CD1c-positive myeloid dendritic cell (primary cell): Measurements from ENCODE around the gene CRB2.
A peak's percentile ranks its signal among the peaks of the same experiment; 100 is the strongest.

Experiments
- DNase-seq: peaks from one replicate; pipeline ENCODE4 v3.0.0-alpha.2; 2016; ENCODE audit errors: extremely low spot score

The CRB2 gene

GRCh38 chr9:123364241-123364824 lies 8.3 kb downstream of the CRB2 start:
- no peak for DNase-seq

GRCh38 chr9:123365287-123365880 lies 9.4 kb downstream of the CRB2 start:
- DNase-seq: no peak

GRCh38 chr9:123365881-123366528 lies 10.0 kb downstream of the CRB2 start:
- no peak for DNase-seq

- DNase-seq: no peak
Observed at GRCh38 chr9:123368023-123368422, 12.0 kb downstream of the CRB2 start.

- no peak for DNase-seq
Observed at GRCh38 chr9:123368536-123369153, 12.6 kb downstream of the CRB2 start.

- no peak for DNase-seq
Observed at GRCh38 chr9:123369296-123369695, 13.3 kb downstream of the CRB2 start.

GRCh38 chr9:123370108-123370507 lies 14.1 kb downstream of the CRB2 start:
- DNase-seq: no peak

- no peak for DNase-seq
Observed at GRCh38 chr9:123370526-123371227, 14.7 kb downstream of the CRB2 start.

GRCh38 chr9:123371228-123371584 lies 15.2 kb downstream of the CRB2 start:
- DNase-seq: no peak

GRCh38 chr9:123371805-123372590 lies 16.0 kb downstream of the CRB2 start:
- DNase-seq: no peak

- no peak for DNase-seq
Observed at GRCh38 chr9:123372766-123373446, 16.9 kb downstream of the CRB2 start.

- DNase-seq: no peak
Observed at GRCh38 chr9:123373447-123373923, 17.5 kb downstream of the CRB2 start.

- DNase-seq: no peak
Observed at GRCh38 chr9:123373946-123374345, 17.9 kb downstream of the CRB2 start.

- peak; percentile 26 for DNase-seq
Observed at GRCh38 chr9:123375469-123376132, 19.6 kb downstream of the CRB2 start.

GRCh38 chr9:123376218-123377071 lies 20.4 kb downstream of the CRB2 start:
- DNase-seq: no peak

GRCh38 chr9:123377211-123377971 lies 21.4 kb downstream of the CRB2 start:
- DNase-seq: no peak

GRCh38 chr9:123378025-123378424 lies 22.0 kb downstream of the CRB2 start:
- DNase-seq: no peak

- no peak for DNase-seq
Observed at GRCh38 chr9:123378956-123379660, 23.1 kb downstream of the CRB2 start.
